Medulla oblongata (tissue), 1 donor: ENCODE results near the gene USP7.

Experiments used
- DNase-seq: peaks from one replicate; pipeline ENCODE4 v3.0.0-alpha.2; 2015; ENCODE audit errors: extremely low spot score

Gene USP7

DNA sequence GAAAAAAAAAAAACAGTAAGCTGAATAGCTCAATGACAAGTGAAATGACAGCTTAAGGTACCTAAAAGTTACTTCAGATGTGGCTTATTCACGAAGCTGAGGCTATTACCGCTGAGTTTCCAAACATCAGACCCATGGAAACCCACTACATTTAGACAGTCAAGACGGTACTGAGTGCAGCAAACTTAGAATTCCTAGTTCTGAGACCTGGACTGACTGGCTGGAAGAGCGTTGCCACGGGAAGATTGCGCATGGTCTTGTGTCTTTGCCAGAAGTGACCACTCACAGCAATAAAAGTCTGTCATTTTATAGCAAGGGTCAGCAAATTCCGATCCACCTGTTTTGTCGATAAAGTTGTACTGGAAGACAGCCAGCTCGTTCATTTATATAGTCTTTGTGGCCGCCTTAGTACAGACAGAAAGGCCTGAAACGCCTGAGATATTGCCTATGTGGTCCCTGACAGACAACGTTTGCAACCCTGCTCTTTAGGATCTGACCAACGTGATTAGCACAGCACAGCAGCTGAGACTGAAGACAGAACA is 62.3 kb downstream of the USP7 start:
- no peak for DNase-seq

DNA sequence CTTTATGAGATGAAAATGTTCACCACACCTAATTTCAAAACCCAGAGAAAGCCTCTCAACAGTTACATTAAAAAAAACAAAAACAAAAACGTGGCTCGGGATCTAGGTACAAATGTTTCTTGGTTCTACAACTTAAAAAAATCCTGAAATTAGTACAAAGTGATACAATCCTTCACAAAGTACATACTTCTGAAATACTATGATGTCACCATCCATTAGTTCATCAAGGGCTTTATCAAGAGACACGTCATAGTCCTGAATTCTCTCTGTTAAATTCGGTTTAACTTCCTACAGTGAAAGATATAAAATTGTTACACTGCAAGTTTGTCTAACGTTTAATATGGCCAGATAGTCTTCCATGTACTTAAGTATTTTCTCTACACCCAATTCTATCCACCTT is 63.4 kb downstream of the USP7 start:
- no peak for DNase-seq

DNA sequence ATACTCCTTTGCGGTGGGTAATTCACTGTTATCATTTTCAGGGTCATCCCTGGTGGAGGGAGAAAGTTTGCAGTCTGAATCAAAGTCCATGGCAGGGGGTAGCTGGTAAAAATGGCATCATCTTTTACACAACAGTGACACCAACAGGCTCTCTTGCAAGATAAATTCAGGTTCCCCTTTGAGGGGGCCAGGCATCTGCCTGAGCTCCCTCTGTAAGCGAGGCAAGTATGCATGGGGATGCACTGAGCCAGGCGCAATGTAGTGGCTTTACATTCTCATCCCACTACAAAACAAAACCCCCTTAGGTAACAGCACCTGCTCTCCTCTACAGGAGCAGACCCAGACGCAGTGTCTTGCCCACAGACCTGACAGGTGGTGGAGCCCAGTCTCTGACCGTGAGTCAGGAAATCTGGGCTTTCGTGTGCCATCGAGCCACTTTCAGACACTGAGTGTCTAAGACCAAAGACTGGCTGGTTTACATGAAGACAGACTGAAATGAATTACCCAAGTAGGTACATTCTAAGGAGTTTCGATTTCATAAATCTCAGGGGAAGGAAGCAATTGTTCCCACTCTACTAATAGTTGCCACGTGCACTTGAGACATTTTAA is 63.9 kb downstream of the USP7 start:
- no peak for DNase-seq

DNA sequence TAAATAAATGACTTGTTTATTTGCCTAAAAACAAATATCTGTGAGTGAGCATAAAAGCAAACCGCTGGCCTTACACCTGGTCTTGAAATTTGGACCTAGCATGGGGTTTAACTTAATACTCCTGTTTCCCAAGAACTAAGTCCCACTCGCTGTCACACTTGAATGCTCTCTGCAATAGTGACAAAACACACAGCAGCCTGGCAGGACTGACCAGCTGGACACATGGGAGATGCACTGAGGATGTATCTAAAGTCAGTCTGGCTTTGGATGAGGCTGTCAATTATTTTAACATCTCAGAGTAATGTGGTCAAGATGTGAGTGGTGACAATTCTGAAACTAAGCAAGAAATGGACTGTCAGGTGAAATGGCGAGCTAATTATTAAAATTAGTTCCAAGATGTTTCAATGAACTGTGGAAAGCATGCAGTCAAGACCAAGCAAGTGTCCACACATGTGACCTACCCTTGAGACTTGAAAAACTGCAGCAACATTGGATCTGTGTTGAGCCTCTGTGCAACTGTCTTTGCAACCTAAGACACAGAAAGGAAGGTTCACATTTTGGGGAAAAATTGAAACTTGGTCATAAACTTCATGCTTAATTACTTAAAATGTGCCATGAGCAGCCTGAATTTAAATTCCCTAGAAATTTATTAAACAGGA is 64.9 kb downstream of the USP7 start:
- no peak for DNase-seq

DNA sequence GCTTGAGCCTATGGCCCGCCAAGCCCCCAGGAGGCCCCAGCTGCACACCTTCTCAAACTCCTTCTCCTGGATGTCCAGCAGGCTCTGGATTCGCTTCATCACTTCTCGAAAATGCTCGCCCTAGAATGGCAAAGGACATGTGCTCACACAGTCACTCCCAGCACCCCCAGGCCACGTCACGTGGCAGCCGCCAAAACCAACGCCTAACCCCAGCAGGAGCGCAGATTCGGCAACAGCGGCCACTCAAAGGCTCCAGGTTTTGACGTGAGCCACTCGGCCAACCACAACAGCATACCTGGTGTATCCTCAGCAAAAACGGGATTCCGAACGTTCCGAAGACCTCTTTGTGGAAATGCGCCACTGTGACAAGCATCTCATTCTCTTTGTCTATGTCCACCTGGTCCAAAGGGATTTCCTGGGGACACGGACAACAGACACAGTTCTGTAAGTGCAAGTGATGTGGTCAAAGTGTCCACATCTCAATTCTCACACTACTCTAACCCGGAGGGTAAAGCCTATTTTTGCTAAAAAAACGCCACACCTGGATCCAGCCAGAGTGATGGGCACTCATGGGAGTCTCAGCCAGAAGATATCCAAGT is 68.9 kb downstream of the USP7 start:
- no peak for DNase-seq

DNA sequence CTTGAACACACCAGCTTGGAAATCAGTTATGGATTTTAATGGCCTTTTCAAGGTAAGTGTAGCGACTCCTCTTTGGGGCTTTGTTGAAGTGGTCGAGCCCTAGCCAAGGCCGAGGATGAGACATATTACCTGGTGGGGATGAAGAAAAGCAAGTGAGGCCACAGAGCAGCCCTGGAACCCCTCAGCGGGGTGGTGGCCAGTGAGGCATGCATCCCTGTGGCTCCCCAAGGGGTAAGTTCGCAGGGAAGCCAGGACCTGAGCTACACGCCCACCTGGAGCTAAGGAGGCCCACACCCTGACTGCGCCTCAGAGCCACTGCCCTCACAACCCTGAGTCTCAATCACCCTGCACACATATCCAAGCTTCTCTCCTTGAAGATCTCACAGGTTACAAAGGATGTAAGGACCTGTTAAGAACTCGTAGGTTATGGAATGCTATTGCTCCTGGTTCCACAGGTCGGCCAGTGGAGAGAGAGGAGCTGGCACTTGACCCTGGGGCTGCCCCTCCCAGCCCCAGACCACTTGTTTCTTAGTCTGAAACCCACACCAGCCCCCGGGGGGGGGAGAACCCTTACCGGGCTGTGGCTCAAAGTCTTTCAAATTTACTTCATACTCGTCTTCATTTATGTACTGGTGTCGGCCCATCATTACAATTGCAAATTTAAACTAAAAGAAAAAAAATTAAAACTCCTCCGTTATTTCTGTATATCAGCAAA is 69.6 kb downstream of the USP7 start:
- no peak for DNase-seq

DNA sequence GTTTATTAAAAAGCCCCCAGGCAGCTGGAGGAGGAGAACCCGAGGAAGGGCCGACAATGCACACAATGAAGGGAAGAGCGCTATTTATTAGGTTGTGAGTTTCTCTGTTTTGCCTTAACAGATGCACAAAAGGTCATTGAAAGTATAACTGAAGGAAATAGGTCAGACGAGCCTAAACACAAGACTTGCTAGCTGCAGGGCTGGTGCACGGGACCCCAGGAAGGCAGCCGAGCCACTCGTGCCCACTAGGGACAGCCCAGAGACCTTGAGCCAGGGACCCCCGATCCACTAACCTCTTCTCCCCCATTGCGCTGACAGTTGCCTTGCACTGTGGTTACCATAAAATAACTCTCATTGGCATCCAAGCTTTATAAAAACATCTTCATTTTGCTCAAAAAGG is 70.3 kb downstream of the USP7 start:
- no peak for DNase-seq

DNA sequence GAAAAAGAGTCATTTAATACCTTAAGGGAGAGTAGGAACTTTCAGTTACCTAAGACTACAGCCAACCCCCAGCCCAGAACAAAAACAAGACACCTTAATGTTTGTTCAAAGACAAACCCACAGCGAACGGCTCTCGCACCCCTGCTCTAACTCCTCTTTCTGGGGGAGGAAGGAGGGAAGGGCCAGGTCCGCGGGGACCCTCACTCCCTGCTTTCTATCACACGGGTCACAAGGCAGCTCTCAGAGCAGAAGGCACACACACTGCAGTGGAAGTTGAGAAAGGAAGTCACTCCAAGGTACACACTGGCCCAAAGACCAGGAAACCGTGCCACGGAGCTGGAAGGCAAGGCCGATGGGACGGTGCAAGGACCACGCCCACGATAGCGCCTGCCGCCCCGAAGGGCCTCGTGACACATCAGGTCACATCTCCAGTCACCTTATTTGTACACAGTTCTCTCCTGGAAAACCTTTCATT is 71.6 kb downstream of the USP7 start:
- DNase-seq = no peak

DNA sequence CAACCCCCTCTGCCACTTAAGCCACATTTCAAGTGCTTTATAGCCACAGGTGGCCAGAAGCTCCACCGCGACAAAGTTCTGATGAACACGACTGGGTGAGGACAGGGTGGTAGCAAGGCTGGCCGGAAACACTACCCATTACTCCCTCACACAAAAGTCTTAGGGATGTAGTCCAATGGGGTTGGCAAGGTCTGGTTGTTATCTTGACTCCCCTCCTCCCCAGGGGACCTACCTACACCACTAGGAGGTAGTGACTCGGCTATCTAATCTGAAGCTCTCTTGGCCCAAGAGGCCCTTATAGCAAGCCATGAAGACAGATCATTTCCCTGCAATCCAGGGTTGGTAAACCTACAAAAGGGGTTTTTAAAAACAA is 73.2 kb downstream of the USP7 start:
- DNase-seq = no peak

DNA sequence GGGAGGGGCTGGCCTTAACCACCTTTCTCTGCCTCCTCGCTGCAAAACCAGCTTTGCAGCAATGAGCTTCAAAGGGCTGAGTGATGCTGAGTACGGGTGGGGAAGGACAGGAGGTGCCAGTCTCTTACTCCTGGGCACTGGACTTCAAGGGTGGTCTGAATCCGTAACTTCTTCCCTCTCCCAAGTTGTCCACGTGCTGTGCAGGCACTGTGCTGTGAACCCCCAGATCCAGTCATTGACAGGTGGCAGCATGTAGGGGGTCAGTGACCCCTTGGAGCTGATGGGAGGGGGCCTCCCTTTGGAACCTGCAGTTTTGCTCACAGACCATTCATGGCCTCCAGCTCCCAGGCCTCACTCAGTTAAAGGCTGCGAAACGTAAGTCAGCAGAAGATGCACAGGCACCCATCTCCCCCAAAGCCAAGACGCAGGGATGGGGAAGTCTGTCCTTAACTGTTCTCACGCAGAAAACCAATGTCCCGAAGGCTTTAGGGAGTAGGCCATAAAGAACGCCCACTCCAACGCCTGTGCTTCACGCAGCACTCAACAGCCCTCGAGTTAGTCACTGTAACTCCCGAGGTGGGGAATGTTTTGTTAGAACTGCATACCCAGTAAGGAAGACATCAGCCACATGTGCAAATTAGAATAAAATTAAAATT is 73.7 kb downstream of the USP7 start:
- DNase-seq = no peak

DNA sequence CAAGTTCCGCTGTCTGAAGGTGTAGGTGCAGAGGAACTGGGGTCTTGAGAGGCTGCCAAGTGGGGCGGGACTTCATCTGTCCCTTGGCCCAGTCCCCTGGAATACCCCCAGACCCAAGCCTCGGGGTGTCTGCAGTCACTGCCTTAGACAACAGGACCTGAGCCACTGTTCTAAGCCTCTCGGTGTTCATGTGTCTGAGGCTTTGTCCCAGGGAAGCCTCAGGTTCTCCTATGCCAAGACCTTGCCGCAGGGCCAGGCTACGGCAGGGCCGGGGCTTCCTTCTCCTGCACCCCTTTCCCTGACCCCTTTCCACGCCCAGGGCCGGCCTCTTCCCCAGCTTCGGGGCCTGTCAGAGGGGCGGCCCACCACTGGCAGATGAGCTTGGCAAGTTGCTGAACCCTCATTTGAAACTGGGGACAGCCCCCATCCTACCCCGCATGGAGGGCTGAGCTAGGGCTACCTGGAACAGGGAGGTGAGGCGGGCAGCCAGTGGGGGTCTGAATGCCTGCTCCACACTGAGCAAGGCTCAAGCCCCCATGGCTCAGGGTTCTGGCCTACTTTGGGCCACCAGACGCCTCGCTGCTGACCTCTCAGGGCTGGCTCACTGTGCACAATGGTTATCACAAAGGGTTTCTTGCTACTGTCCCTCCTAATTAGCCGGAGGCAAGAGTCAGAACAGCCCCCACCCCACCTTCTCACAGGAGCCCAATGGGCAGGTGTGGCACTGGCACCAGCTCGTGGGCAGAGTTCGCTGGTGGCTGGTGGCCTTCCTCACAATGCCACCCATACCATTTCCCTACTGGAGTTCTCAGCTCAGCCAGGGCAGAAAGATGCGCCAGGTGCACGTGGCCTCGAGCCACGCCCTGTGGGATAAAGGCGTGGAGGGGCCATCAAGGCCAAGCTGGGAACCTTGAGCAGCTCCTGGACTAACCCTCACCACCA is 74.5 kb downstream of the USP7 start:
- DNase-seq = no peak

DNA sequence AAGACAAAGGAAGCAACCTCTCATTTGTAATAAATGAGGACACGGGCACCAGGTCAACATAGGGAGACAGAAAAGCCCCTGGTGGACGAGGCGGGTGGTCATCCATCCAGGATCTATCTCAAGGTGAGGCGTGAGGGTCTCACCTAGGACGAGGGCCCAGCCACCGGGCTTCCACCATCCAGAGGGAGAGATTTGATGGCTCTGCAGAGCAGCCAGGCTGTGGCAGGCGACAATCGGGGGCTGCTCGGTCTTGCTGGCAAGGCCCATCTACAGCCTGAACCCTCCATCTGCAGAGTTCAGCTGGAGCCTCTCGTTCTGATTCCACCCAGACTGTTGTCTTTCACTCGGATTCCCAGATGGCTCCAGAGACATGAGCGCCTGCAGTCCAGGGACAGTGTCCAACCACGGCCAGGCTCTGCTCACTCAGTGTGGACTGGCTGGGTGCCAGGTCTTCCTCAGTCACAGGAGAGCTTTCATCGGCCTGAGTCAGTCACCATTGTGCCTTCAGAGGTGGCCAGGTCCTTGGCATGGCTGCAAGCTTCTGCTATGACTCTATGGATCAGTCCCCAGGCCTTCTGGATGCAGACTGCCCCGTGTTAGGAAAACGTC is 75.7 kb downstream of the USP7 start:
- DNase-seq = peak; percentile 84

DNA sequence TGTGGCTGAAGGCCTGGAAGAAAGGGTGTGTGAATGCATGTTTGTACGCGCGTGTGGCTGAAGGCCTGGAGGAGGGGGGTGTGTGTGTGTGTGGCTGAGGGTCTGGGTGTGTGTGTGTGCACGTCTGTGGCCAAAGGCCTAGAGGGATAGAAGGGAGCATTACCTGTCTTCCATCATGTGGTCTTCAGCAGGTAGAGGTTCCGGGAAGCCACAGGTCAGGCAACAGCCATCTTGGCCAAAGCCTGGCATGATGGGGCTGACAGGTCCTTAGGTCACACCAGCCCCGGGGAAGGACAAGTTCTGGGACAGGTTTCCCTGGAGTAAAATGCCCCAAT is 76.3 kb downstream of the USP7 start:
- no peak for DNase-seq

DNA sequence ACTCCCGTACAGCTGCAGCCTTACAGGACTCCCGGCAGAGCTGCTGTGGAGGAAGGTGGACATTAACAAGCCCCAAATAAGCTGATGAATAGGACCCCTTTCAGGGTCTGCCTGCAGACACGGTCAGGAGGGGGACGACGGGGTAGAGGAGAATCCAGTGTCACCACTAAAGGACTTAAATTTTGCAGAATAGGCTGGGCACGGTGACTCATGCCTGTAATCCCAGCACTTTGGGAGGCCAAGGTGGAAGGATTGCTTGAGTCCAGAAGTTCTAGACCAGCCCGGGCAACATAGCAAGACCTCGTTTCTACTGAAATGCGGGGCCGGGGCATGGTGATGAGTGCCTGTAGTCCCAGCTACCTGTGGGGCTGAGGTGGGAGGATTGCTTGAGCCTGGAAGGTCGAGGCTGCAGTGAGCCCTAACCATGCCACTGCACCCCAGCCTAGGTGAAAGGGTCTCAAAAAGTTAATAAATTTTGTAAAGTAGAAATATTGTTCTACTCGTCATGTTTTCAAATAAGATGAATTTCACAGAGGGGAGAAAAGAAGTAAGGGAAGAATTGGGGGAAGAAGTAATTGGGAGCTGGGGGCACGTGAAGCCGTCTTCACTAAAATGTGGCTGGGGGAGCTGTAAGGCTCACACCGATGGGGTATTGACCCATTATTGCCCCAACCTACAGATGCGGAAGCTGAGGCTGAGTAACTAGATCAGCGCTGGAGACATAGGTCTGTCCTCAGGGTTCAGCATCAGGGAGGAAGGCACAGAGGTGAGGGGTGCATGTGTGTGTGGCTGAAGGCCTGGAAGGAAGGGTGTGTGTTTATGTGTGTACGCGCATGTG is 76.9 kb downstream of the USP7 start:
- DNase-seq = no peak

DNA sequence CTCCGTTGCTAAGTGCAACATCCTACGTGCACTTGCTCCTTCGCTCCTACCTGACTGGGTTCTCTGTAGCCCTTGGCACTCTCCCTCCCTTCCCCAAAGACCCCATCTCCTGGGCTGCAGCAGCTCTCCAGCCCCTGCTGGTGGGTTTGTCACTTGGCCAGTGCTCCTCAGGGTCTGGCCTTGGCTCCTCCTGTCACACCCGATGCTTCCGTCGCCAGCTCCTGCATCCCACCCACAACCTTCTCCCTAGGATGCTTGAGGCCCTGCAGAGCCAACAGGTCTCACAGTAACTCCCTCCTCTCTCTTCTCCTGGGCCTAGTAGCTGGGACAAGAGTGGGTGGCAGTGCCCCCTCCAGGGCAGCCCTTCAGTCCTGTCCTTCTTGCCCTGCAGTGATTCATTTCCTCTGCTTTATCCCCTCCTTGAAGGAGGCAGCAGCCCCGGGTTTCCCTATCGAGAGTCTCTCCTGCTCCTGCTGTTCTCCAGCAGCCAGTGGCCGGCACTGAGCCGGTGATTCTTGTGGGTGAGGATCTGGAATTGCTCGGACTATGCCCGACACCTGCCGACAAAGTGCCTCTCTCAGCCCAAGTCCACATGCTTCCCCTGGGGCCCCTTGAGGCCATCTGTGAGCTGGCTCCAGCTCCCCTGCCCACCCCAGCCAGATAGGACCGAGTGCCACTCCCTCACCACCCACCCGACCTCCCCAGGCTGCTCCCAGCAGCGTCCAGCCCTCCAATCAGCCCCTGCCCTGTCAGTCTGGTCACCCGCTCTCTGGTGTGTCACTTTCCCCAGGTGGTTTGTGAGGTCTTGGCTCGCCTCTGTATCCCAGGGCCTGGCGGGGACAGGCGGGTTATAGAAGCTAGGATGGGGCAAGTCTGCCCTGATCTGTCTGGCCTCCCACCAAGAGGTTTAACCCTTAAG is 77.8 kb downstream of the USP7 start:
- no peak for DNase-seq

DNA sequence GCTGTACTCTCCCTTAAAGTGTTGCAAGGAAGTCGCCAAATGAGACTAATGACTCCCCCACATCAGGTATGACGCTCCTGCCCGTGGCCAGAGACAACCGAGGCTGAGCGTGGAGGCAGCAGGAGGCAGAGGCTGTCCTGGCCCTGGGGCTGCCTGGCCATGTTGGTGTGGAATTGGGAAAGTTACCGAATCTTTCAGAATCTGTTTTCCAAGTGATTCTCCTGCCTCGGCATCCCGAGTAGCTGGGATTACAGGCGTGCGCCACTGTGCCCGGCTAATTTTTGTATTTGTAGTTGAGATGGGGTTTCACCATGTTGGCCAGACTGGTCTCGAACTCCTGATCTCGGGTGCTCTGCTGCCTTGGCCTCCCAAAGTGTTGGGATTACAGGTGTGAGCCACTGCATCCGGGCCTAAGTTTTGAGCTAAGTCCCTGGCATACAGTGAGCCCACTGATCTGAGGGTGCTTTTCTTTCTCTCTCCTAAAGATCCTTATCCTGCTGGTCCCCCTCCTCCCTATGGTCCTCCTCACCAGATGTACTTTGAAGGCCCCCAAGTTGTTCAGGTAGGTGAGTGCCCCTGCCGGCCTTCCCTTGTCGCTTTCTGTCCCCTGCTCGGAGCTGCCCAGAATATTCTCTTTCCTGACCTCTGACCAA is 80.9 kb downstream of the USP7 start:
- DNase-seq = no peak

DNA sequence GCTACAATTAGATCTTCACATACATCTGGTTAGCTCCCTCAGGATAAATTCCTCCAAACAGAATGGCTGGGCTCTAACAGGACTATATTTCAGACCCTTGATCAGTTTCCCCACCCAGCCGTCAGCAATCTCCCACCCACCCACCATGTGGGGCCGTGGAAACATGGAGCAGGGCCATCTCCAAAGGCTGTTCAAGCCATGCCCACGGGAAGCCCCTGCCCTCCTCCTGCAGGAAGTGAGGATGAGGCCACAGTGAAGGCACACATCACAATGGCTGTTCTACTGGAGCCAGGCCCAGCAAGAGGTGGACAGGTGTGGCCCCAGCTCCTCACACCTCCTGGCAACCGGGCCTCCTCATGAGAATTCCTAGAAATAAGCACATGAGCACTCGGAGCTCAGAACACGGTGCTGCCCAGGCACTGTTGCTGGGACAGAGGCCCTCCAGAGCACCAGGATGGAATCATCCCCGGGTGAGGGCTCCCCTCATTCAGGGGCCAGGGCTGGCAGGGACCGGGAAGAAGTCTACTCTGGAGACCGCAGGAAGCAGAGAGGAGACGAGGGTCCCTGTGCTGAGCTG is 81.6 kb downstream of the USP7 start, which contains the start of gene LITAFD:
LITAFD (plus strand) TSS at position 311 of the 577 bp plus-strand sequence. CDS start 2,005 bp downstream, outside the sequence.
- DNase-seq = no peak
